ENCODE data around the gene UQCC2. TPM values are rescaled to one million over a fixed set of nuclear protein-coding genes. Genes with fewer than 3 reads are reported as not detected.

Gene UQCC2
- total and polyA plus RNA-seq, 2 of the 8 experiments (the other 6 are each of a cell fraction or from before 2014, with no cell fraction given) = 52.1 to 104 TPM

GRCh38 chr6:33686981-33687975 is 24.2 kb downstream of the UQCC2 start:
- H2AK5ac ChIP-seq (ENCODE audit: low read depth, low read length) = no peak overlapping the region
- no peak overlapping the region for H3K9ac ChIP-seq (replicated peaks in 1 of 4; ENCODE audit: extremely low read depth in 1 of 4, low read depth in 3 of 4, low read length in 3 of 4)
- no peak overlapping the region for H3K56ac ChIP-seq (replicated peaks; ENCODE audit: insufficient read length, low read depth, low read length)
- H4K5ac ChIP-seq (ENCODE audit: insufficient read length, low read depth, low read length) = no peak overlapping the region
- H3K23ac ChIP-seq (ENCODE audit: insufficient read length) = no peak overlapping the region
- H4K20me1 ChIP-seq (replicated peaks in 1 of 2; ENCODE audit: control insufficient read depth in 1 of 2, insufficient read depth in 2 of 2, low read length in 2 of 2) = peaks cover 0 to 10% of the 10 kb centered on the region in 2 experiments
- no peak overlapping the region for H3K4ac ChIP-seq (replicated peaks; ENCODE audit: insufficient read length, low read depth, low read length)
- H3K27me3 ChIP-seq (replicated peaks in 1 of 4; ENCODE audit: control insufficient read depth in 3 of 4, extremely low read depth in 1 of 4, insufficient read depth in 3 of 4, low read length in 3 of 4) = no peaks in the 10 kb centered on the region
- no peaks in the 10 kb centered on the region for H3K79me1 ChIP-seq (ENCODE audit: low read depth, low read length)
- FAIRE-seq (no peak), DNase-seq (ENCODE audit: low read depth in 1 of 2, low spot score in 2 of 2) (no peak)
- H3K79me2 ChIP-seq (ENCODE audit: control insufficient read depth in 1 of 2, insufficient read depth in 2 of 2, low read length in 2 of 2) = no peaks in the 10 kb centered on the region
- H3K23me2 ChIP-seq (ENCODE audit: low read depth, low read length) = no peaks in the 10 kb centered on the region
- no peak overlapping the region for H2BK120ac ChIP-seq (replicated peaks; ENCODE audit: low read depth, low read length)
- no peak overlapping the region for H2BK20ac ChIP-seq (ENCODE audit: low read length)
- no peak overlapping the region for H2AFZ ChIP-seq (ENCODE audit: low read length)
- peaks cover 14 to 62% (median 50%) of the 10 kb centered on the region in 4 experiments; a peak in 7 of 8 replicates for H3K36me3 ChIP-seq (ENCODE audit: control insufficient read depth in 2 of 4, insufficient read depth in 4 of 4, low read length in 3 of 4)
- H3K4me2 ChIP-seq (ENCODE audit: insufficient read depth in 1 of 2, low read depth in 2 of 2, low read length in 2 of 2) = no peak overlapping the region
- H2BK5ac ChIP-seq (ENCODE audit: low read depth, low read length) = no peak overlapping the region
- H4K8ac ChIP-seq (ENCODE audit: extremely low read depth, insufficient read depth, low read length) = no peak overlapping the region
- H3K27ac ChIP-seq (ENCODE audit: low read depth, low read length) = no peak overlapping the region
- H3K4me1 ChIP-seq (replicated peaks in 1 of 4; ENCODE audit: control insufficient read depth in 3 of 4, insufficient read depth in 4 of 4, low read length in 3 of 4) = peaks cover 0 to 5% (median 1%) of the 10 kb centered on the region in 4 experiments; a peak in 3 of 7 replicates
- 92% methylated on average over 19 of the region's 27 CpGs; no CpG with 5 or more reads in 1 of the 2 experiments for whole genome bisulfite sequencing, 2 experiments (ENCODE audit: extremely low coverage in 1 of 2, insufficient coverage in 1 of 2, insufficient read length in 1 of 2, insufficient replicate concordance in 2 of 2, low coverage in 1 of 2, low lambda C conversion rate in 2 of 2, missing lambda C conversion rate in 1 of 2)
- H3K18ac ChIP-seq (ENCODE audit: extremely low read depth, low read length) = no peak overlapping the region
- ChIA-PET CTCF (ENCODE audit: partially characterized antibody) (interaction anchor here (0.5 to 2.7 kb wide), 12 partner anchors 8 to 316 kb away, joined by 3 to 18 read pairs (median 4); no protein-coding TSS in a partner anchor), POLR2A (ENCODE audit: partially characterized antibody) (interaction anchor here (1.8 kb wide), 1 partner anchor 10 kb away, joined by 6 read pairs; no protein-coding TSS in a partner anchor)
- H3K4me3 ChIP-seq (ENCODE audit: extremely low read depth in 1 of 4, insufficient read depth in 2 of 4, low read depth in 3 of 4, low read length in 4 of 4) = no peak overlapping the region
- H3K9me3 ChIP-seq (ENCODE audit: insufficient read depth in 2 of 2, low read depth in 1 of 2, low read length in 1 of 2) = no peaks in the 10 kb centered on the region
- H2BK12ac ChIP-seq (ENCODE audit: low read depth, low read length) = no peak overlapping the region
- no peak overlapping the region for H2BK15ac ChIP-seq (ENCODE audit: low read length)
- H4K91ac ChIP-seq (replicated peaks; ENCODE audit: insufficient read length, low read length) = no peak overlapping the region
- H3K14ac ChIP-seq (ENCODE audit: insufficient read length) = no peak overlapping the region
- TF ChIP-seq USF2 (IDR thresholded peaks at IDR 0.05; ENCODE audit: low read length) (no peak), CHD1 (IDR thresholded peaks at IDR 0.05; ENCODE audit: low read depth, low read length) (no peak), KDM5A (IDR thresholded peaks at IDR 0.05; ENCODE audit: low read length) (no peak), HDAC6 (IDR thresholded peaks at IDR 0.05; ENCODE audit: low read depth, low read length) (no peak), EP300 (IDR thresholded peaks at IDR 0.05; ENCODE audit: borderline replicate concordance in 1 of 2, low read depth in 2 of 2, low read length in 2 of 2) (no peak), PHF8 (conservative IDR thresholded peaks at IDR 0.05; ENCODE audit: low read depth, low read length) (no peak)
- TF ChIP-seq, protein P1, sequence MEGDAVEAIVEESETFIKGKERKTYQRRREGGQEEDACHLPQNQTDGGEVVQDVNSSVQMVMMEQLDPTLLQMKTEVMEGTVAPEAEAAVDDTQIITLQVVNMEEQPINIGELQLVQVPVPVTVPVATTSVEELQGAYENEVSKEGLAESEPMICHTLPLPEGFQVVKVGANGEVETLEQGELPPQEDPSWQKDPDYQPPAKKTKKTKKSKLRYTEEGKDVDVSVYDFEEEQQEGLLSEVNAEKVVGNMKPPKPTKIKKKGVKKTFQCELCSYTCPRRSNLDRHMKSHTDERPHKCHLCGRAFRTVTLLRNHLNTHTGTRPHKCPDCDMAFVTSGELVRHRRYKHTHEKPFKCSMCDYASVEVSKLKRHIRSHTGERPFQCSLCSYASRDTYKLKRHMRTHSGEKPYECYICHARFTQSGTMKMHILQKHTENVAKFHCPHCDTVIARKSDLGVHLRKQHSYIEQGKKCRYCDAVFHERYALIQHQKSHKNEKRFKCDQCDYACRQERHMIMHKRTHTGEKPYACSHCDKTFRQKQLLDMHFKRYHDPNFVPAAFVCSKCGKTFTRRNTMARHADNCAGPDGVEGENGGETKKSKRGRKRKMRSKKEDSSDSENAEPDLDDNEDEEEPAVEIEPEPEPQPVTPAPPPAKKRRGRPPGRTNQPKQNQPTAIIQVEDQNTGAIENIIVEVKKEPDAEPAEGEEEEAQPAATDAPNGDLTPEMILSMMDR (IDR thresholded peaks at IDR 0.05; ENCODE audit: control extremely low read depth in 1 of 3, insufficient read depth in 1 of 3, low read depth in 1 of 3, low read length in 3 of 3) = no peak
